ENCODE results near the gene DCAF11.

Gene DCAF11

DNA sequence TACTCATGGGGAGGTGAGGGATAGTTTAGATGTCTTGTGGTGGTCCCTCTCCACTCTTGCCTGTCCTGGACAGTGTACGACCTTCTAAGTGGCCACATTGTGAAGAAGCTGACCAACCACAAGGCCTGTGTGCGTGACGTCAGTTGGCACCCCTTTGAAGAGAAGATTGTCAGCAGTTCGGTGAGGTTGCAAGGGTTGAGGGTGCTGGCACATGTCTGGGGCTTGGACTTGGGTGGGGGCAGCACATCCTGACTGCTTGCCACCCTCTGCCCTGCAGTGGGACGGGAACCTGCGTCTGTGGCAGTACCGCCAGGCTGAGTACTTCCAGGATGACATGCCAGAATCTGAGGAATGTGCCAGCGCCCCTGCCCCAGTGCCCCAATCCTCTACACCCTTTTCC is 8.3 kb downstream of the DCAF11 start:
- DNase-seq: no peak

DNA sequence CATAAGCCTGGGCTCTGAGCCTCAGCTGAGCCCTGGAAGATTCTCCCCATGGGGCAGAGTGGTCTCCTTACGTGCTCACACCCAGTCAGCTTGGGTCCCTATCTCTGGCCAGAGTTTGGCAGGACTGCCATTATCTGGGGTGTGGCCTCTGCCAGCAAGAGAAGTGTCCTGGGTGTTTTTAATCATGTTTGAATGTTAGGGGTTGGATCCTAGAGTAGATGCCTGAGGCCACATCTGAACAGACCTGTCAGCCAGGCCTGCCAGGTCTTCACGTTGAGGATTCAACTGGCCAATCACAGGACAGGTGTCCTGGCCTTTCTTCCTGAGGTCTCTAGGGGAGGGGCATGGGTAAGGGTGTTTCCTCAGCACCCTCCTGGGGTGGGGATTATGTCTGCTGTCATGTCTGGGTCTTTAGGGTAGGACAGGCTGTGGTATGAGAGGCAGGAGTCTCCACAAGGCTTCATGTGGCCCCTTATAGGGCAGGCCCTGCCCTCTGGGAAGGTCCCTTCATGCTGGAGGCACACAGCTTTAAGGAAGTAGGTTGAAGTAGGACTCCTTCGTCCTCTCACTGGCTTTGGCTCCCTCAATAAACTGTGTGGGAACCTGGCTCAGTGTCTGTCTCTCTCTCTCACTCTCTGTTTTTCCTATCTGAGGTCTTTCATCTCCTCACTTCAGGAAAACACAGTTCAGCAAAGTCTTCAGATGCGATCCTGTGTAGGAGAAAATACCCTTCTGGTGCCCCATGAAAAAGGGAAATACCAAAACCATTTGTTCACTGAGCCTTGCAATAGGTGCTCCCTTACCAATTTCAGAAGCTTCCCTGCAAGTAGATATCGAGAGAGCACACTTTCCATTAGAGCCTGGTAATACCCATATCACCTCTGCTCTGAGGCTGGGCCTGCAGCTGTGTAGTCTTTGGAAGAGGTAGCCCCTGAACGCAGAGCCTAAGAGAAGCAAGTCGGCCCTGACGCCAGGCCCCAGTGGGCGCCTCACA is 9.1 kb downstream of the DCAF11 start:
- no peak for DNase-seq

DNA sequence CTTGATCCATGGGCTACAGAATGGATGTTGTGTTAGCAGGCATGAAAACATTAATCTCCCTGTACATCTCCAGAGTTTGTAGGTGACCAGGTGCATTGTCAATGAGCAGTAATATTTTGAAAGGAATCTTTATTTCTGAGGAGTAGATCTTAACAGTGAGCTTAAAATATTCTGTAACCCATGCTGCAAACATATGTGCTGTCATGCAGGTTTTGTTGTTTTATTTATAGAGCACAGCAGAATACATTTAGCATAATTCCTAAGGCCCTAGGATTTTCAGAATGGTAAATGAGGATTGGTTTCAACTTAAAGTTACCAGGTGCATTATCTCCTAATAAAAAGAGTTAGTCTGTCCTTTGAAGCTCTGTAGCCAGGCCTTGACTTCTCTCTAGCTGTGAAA is 12.4 kb downstream of the DCAF11 start:
- no peak for DNase-seq

DNA sequence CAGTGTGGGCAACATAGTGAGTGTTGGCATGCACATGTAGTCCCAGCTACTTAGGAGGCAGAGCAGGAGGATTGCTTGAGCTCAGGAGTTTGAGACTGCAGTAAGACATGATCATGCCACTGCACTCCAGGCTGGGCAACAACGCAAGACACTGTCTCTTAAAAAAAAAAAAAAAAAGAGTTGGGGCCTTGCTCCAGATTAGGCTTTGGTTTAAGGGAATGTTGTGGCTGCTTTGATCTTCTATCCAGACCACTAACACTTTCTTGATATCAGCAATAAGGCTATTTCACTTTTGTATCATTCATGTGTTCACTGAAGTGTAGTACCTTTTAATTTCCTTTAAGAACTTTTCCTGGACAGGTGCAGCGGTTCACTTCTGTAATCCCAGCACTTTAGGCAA is 13.1 kb downstream of the DCAF11 start:
- no peak for DNase-seq

DNA sequence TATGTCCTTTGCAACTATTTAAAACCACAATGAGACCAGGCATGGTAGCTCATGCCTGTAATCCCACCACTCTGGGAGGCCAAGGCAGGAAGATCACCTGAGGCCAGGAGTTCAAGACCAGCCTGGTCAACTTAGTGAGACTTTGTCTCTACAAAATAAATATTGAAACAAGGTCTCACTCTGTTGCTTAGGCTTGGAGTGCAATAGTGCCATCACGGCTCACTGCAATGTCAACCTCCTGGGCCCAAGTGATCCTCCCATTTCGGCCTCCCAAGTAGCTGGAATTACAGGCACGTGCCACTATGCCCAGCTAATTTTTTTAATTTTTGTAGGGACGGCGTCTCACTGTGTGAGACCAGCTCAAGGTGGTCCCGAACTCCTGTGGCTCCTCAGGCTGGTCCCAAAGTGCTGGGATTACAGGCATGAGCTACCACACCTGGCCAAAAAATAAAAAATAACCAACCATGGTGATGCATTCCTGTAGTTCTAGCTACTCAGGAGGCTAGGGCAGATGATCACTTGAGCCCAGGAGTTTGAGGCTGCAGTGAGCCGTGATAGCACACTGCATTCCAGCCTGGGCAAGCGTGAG is 14.9 kb downstream of the DCAF11 start:
- DNase-seq: no peak

DNA sequence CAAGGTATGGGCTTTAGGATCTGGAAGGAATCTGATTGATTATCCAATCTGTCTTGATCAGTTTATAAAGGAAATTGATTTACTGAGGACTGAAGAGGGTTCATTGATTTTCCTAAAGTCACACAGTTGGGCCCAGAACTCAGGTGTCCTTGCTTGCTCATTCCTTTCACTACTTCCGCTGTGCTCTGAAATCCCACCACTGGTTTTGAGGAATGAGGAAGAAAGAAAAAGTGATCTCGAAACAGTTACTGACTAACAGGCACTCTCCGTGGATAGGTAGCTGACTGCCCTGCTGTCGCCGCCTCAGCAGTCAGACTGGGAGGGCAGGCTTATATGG is 15.8 kb downstream of the DCAF11 start, which contains the start of gene FITM1:
Gene FITM1, plus strand, starts transcription at position 280 of the 337 bp plus-strand sequence. CDS start 905 bp downstream, outside the sequence.
- no peak for DNase-seq

DNA sequence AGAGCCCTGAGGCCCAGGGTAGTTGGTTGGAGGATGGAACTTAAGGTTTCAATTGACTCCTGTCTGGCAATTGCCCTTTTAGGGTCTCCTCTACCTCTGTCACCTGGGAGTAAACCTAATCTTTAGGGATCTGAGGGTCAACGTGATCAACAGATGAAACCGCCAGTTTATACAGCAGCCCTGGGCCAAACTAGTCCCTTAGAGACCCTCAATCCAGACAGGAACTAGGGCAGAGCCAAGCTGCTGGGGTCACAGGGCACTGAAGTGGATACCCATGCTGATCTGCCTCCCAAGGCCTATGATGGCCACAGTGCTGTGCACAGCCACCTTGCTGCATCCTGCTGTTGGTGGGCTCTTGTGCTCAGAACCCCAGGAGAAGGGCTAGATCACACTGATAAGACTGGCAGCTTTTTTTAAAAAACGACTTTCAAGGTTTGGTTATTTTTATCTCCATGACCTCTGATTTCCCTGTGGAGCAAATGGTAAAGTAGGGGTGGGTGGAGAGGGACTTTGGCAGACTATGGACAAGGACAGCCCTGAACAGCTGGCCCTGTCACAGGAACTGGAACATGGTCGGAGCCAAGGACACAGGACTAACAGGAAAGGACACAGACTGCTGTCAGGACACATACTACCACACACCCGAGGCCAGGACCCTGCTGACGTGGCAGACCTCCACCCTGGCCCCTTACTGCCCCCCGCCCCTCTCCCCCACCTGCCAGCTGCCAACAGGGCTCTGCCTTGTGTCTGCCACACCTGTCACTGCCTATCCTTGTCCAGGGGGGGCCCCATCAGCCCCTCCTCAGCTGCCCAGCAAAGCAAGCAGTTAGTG is 16.4 kb downstream of the DCAF11 start:
- DNase-seq: no peak

DNA sequence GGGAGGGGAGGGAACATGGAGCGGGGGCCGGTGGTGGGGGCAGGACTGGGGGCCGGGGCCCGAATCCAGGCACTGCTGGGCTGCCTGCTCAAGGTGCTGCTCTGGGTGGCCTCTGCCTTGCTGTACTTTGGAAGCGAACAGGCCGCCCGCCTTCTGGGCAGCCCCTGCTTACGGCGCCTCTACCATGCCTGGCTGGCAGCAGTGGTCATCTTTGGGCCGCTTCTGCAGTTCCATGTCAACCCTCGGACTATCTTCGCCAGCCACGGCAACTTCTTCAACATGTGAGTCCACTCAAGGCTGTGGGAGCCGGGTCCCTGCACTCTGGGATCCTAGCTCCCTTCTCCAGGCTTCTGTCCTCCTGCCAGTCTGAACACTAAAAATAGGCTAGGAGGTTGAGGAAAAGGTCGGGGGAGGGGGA is 17.0 kb downstream of the DCAF11 start:
- no peak for DNase-seq

DNA sequence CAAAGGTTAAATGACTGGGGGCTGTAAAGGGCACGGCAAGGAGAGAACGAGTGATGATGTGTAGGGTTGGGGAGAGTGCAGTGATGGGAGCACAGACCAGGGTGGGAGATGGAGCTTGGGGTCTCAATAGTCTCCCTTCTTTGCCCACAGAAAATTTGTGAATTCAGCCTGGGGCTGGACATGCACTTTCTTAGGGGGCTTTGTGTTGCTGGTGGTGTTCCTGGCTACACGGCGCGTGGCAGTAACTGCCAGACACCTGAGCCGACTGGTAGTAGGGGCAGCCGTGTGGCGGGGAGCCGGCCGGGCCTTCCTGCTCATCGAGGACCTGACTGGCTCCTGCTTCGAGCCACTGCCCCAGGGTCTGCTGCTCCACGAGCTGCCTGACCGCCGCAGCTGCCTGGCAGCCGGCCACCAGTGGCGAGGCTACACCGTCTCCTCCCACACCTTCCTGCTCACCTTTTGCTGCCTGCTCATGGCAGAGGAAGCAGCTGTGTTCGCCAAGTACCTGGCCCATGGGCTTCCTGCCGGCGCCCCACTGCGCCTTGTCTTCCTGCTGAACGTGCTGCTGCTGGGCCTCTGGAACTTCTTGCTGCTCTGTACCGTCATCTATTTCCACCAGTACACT is 17.6 kb downstream of the DCAF11 start:
- DNase-seq: no peak

DNA sequence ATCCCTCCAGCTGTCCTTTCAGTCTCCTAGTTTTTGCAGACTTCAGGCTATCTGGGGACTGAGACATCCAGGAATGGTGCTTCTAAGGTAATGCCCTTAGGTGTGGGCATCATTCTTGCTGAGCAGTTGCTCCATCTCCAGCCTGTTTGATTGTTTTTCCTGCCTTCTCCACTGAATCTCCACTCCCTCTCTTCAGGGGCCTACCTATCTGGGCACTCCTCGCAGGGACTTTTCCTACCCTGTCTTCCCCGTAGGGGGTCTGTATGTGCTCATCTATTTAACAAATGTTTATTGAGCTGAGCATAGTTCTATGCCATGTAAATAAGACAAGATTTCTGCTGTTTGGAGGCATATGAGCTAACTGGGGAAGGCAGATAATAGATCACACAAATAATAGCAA is 18.4 kb downstream of the DCAF11 start:
- DNase-seq: no peak

DNA sequence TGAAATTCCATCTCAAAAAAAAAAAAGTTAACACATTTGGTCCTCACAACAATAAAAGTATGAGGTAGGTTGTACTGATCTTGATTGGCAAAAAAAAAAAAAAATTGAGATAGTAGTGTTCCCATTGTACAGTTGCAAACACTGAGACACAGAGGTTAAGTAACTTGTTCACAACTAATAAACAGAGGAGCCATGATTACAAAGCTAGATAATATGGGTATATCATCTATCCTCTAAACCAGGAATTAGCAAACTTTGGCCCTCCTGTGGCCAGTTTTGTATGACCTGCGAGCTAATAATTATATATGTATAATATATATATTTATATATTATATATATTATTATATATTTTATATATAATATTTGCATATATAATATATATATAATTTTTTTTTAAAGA is 19.2 kb downstream of the DCAF11 start:
- DNase-seq: no peak

DNA sequence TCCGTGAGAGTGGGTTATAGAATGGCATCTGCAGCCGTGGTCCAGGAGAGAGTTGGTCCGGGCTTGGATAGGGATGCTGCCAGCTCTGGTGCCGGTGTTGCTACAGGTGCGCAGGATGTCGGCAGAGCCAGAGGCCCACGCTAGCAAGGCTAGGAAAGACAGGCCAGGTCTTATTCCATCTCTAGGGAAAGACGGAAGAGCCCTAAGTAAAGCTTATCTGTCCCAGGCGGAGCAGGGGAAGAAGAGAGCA is 20.9 kb downstream of the DCAF11 start:
- no peak for DNase-seq

DNA sequence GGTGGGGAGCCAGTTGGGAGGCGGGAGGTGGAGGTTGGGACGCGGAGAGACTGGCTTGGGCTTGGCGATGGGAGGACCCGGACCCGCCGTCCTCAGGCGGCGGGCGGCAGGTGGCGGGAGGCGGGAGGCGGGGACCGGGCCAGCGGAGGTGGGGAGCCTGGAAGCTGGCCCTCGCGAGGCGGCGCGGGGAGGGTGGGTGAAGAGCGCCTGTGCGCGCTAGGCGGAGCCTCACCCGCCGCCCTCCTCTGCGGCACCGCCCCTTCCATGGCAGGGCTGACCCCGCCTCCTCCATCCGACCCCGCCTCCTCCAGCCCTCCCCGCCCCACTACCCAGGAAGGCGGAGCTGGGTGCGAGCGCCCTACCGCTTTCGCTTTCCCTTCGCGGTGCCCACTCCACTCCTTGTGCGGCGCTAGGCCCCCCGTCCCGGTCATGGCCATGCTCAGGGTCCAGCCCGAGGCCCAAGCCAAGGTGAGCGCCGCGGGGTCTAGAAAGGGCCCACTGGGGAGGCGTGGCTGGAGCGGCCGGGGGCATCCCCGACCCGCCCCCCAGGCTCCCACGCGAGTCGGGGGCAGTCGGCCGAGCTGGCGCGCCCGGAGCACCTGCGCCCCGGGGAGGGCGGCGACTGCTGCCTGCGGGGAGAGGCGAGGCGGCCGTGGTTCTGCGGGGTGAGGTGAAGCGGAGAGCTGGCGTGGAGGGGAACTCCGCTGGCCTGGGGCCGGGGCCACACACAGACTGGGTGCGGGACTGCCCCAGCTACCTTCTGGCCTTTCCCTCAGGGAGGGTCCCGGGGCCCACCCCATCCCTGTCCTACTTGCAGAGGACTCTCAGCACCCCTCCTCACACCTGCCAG is 21.5 kb downstream of the DCAF11 start, which contains the start of gene PSME1:
Gene PSME1, plus strand, starts transcription at position 361 of the 850 bp plus-strand sequence. Its CDS starts 69 bp downstream, at position 430.
- DNase-seq: peak; percentile 93

DNA sequence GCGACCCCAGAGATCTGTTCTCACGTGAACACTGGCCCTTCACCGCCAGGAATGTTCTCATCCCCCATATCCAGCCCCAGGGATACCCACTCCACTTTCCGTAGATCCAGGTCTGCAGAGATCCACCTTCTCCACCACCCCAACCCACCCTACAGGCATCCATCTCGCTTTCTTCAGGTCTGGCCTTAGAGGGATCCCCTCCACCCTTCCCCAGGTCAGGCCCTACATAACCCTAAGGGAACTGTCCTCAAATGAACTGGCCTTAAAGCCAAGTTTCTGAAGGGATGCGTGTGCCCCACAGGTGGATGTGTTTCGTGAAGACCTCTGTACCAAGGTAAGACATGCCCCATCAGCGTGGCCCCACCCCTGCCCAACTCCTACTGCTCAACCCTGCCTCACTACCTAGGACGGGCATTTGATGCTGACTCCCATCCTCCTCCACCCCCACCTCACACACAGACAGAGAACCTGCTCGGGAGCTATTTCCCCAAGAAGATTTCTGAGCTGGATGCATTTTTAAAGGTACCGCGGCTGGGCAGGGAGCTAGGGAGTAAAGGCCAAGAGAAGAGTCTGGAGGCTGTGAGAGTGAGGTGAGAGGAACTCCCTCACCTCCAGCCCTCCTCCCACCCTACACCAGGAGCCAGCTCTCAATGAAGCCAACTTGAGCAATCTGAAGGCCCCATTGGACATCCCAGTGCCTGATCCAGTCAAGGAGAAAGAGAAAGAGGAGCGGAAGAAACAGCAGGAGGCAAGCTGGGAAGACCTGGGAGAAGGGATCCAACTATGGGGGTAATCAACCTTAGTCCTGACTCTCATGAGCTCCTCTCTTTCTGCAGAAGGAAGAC is 22.3 kb downstream of the DCAF11 start:
- DNase-seq: no peak

DNA sequence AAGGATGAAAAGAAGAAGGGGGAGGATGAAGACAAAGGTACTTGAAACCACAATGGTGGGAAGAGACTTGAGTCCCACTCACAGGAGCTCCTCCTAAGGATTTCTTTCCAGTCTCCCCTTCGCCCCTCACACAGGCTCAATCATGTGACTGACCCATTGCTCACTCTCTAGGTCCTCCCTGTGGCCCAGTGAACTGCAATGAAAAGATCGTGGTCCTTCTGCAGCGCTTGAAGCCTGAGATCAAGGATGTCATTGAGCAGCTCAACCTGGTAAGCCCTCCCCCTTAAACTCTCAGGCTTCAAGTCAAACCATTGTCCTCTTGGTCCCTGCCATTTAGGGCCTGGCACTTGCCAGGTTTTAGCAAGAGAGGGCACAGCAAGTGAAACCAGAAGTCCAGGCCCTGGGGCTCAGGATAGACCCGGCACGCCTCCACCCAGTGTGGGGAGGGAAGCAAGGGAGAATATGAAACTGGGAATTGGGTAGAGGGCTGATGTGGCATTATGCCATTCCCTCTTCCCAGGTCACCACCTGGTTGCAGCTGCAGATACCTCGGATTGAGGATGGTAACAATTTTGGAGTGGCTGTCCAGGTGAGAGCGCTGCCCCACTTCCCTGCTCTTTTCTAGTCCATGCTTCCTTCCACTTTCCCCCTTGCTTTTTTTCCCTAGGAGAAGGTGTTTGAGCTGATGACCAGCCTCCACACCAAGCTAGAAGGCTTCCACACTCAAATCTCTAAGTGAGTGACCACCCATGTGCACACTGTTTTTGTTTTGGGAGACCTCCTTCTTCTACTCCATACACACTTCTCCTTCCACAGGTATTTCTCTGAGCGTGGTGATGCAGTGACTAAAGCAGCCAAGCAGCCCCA is 23.2 kb downstream of the DCAF11 start:
- DNase-seq: no peak

DNA sequence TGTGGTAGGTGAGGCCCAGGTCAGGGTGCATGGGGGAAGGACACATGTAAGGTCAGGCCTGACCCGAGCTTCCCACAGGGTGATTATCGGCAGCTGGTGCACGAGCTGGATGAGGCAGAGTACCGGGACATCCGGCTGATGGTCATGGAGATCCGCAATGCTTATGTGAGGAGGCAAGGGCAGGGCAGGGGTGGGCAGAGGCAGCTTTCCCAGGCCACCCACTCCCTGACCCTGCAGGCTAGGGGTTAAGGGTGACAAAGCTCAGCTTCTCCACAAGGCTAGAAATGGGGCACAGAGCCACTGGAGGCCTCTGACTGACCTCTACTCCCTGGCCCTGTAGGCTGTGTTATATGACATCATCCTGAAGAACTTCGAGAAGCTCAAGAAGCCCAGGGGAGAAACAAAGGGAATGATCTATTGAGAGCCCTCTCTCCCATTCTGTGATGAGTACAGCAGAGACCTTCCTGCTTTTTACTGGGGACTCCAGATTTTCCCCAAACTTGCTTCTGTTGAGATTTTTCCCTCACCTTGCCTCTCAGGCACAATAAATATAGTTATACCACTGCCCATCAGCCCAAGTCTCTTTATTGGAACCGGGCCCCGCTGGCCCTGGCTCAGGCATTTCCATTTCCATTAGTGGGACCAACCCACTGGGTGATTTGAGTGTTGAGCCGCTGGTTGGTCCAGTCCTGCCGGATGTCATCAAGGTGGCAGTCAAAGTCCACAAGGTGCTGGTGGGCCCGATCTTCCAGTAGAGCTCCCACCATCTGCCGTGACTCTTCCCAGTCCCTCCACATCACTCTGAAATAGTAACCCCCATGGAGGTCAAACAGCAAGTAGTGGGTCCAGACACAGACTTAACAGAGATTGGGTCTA is 24.1 kb downstream of the DCAF11 start:
- DNase-seq: no peak

DNA sequence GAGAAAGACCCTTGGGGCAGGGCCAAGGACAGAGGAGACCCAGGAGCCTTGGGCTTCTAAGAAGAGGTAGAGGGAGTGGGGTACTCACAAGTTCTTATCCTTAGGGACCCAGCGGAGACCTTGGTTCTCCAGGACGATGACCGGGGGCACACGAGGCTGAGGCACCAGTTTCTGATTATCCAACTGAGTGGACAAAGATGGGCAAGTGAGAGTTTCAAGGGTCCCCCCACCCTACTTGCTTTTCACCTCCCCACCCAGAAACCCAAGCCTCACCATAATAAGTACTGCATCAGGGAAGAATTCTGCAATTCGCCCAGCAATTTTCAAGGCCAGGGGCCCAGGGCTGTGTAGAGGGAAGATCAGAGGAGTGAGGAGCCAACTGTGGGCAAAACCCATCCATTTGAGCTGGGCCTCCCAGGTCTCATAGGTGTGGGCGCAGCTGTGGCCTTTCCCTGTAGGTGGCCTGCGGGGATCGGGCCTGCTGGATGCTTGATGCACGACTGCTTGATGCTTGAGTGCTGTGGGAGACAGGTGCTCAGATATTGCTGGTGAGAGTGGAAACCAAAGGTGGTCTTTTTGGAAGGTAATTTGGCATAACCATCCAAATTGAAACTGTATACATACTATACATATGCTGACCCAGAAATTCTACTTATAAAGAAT is 24.8 kb downstream of the DCAF11 start:
- DNase-seq: no peak

DNA sequence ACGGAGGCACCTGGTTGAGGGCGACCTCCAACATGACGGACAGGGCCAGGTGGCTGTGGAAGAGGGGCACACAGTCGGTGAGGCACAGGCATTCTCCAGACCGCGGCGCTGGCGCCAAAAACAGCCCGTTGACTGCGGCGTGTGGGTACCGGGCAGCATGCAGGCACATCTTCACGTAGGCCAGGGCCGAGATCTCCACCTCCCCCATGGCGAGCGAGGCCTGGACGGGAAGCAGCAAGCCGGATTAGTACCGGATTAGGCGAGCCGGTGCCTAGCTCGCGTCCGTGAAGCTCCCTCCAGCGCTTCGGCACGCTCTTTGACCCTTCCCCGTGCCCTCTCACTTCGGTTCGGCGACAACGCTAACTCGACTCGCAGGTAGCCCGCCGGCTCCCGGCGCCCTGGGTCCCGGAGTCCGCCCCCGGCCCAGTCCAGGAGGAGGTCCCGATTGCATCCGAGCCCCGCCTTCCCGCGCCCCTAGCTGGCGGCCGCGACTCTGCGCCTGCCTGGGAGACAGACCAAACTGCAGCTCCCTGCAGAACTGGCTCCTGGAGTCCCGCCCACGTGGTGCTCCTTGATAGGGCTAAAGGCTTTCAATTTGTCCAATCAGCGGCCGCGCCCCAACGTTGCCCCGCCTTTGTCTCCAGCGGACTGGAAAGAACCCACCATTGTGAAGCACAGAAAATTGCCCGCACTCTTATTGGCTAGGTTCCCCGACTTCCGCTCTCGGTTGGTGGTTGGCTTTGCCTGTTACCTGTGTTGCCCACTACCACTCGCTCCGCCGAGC is 26.7 kb downstream of the DCAF11 start, which contains the start of gene EMC9:
Gene EMC9, minus strand, starts transcription at position 495 of the 784 bp plus-strand sequence. Its CDS starts 287 bp downstream, at position 208.
- peak; percentile 100 for DNase-seq
